Measurements from ENCODE around the gene KRT83.

The KRT83 gene

DNA sequence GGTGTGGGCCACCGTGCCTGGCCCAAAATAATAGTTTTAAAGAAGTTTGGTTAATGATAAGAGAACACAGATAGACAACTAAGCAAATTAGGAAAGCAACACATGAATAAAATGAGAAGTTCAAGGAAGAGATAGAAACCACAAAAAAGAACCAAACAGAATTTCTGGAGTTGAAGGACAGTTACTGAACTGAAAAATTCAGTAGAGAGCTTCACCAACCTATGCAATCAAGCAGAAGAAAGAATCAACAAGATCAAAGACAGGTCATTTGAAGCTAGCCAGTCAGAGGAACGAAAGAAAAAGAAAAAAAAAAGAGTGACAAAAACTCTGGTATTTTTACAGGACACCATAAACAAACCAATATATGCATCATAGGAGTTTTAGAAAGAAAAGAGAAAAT is 15.4 kb upstream of the KRT83 start:
- no peak overlapping the region for H3K9ac ChIP-seq (ENCODE audit: low read length)
- H4K20me1 ChIP-seq (ENCODE audit: insufficient read depth, low read length) = no peaks in the 10 kb centered on the region
- H3K36me3 ChIP-seq (replicated peaks; ENCODE audit: low read depth, low read length) = no peaks in the 10 kb centered on the region
- no peaks in the 10 kb centered on the region for H3K4me1 ChIP-seq (ENCODE audit: low read length)
- H3K27me3 ChIP-seq (ENCODE audit: low read depth, low read length) = peaks cover 33% of the 10 kb centered on the region
- no peak overlapping the region; the same call in 1 of the 2 replicates for H3K4me3 ChIP-seq (ENCODE audit: low read length)
- H3K27ac ChIP-seq (ENCODE audit: low read length) = no peak overlapping the region
- H3K4me2 ChIP-seq (ENCODE audit: low read length) = no peak overlapping the region
- no peak overlapping the region for H2AFZ ChIP-seq (ENCODE audit: low read depth, low read length)
- H3K9me3 ChIP-seq (ENCODE audit: insufficient read depth, low read length) = no peaks in the 10 kb centered on the region
- H3K79me2 ChIP-seq (ENCODE audit: low read length) = no peaks in the 10 kb centered on the region
- TF ChIP-seq EZH2phosphoT487 (IDR thresholded peaks at IDR 0.05; ENCODE audit: low read depth) = no peak
- TF ChIP-seq, protein P1, sequence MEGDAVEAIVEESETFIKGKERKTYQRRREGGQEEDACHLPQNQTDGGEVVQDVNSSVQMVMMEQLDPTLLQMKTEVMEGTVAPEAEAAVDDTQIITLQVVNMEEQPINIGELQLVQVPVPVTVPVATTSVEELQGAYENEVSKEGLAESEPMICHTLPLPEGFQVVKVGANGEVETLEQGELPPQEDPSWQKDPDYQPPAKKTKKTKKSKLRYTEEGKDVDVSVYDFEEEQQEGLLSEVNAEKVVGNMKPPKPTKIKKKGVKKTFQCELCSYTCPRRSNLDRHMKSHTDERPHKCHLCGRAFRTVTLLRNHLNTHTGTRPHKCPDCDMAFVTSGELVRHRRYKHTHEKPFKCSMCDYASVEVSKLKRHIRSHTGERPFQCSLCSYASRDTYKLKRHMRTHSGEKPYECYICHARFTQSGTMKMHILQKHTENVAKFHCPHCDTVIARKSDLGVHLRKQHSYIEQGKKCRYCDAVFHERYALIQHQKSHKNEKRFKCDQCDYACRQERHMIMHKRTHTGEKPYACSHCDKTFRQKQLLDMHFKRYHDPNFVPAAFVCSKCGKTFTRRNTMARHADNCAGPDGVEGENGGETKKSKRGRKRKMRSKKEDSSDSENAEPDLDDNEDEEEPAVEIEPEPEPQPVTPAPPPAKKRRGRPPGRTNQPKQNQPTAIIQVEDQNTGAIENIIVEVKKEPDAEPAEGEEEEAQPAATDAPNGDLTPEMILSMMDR (IDR thresholded peaks at IDR 0.05; ENCODE audit: low read depth, low read length) = no peak

- Histone ChIP-seq H3K9ac (ENCODE audit: low read length) (no peak overlapping the region), H3K4me3 (ENCODE audit: low read length) (no peak overlapping the region), H3K79me2 (ENCODE audit: low read length) (no peaks in the 10 kb centered on the region), H2AFZ (ENCODE audit: low read depth, low read length) (no peak overlapping the region), H3K27ac (ENCODE audit: low read length) (no peak overlapping the region), H3K36me3 (replicated peaks; ENCODE audit: low read depth, low read length) (no peaks in the 10 kb centered on the region), H3K4me2 (ENCODE audit: low read length) (no peak overlapping the region), H3K9me3 (ENCODE audit: insufficient read depth, low read length) (no peaks in the 10 kb centered on the region), H3K4me1 (ENCODE audit: low read length) (no peaks in the 10 kb centered on the region), H3K27me3 (ENCODE audit: low read depth, low read length) (peaks cover 32% of the 10 kb centered on the region; the same call in 1 of the 2 replicates), H4K20me1 (ENCODE audit: insufficient read depth, low read length) (no peaks in the 10 kb centered on the region)
- TF ChIP-seq, protein P1 (IDR thresholded peaks at IDR 0.05; ENCODE audit: low read depth, low read length) = no peak
- TF ChIP-seq EZH2phosphoT487 (IDR thresholded peaks at IDR 0.05; ENCODE audit: low read depth) = no peak
These were observed 14.5 kb upstream of the KRT83 start for GRCh38 chr12:52335598-52336262.

- Histone ChIP-seq H3K9me3 (ENCODE audit: insufficient read depth, low read length) (no peaks in the 10 kb centered on the region), H2AFZ (ENCODE audit: low read depth, low read length) (no peak overlapping the region), H3K4me2 (ENCODE audit: low read length) (no peak overlapping the region), H3K79me2 (ENCODE audit: low read length) (no peaks in the 10 kb centered on the region), H3K4me3 (ENCODE audit: low read length) (no peak overlapping the region), H4K20me1 (ENCODE audit: insufficient read depth, low read length) (no peaks in the 10 kb centered on the region), H3K36me3 (replicated peaks; ENCODE audit: low read depth, low read length) (no peaks in the 10 kb centered on the region), H3K27me3 (ENCODE audit: low read depth, low read length) (peaks cover 35% of the 10 kb centered on the region; the same call in 1 of the 2 replicates), H3K4me1 (ENCODE audit: low read length) (no peaks in the 10 kb centered on the region), H3K27ac (ENCODE audit: low read length) (no peak overlapping the region), H3K9ac (ENCODE audit: low read length) (no peak overlapping the region)
- TF ChIP-seq, protein P1 (IDR thresholded peaks at IDR 0.05; ENCODE audit: low read depth, low read length) = no peak
- no peak for TF ChIP-seq EZH2phosphoT487 (IDR thresholded peaks at IDR 0.05; ENCODE audit: low read depth)
These were observed 13.0 kb upstream of the KRT83 start for GRCh38 chr12:52334185-52334584.

DNA sequence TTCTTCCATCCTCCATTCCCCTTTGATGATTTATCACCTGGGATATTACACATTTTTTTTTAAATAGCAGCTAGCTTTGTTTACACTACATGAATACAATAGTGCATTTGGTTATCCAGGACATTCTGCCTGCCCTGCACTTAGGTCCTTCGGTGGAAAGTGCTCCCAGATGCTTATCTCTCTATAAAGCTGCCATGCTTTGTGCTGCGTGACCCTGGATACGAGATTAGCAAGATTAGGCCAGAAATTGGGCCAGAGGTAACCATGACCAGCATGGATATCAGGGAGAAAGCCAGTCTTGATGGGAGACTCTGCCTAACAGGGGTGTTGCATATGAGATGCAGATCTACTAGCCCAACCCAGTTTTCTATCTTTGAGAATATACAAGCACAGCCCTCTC is 12.1 kb upstream of the KRT83 start:
- Histone ChIP-seq H4K20me1 (ENCODE audit: insufficient read depth, low read length) (no peaks in the 10 kb centered on the region), H3K9me3 (ENCODE audit: insufficient read depth, low read length) (no peaks in the 10 kb centered on the region), H3K4me2 (ENCODE audit: low read length) (no peak overlapping the region), H3K79me2 (ENCODE audit: low read length) (no peaks in the 10 kb centered on the region), H3K27ac (ENCODE audit: low read length) (no peak overlapping the region), H3K27me3 (ENCODE audit: low read depth, low read length) (peaks cover 32% of the 10 kb centered on the region; the same call in 1 of the 2 replicates), H3K36me3 (replicated peaks; ENCODE audit: low read depth, low read length) (no peaks in the 10 kb centered on the region), H3K4me1 (ENCODE audit: low read length) (peaks cover under 1% of the 10 kb centered on the region; the same call in 1 of the 2 replicates), H3K9ac (ENCODE audit: low read length) (no peak overlapping the region), H2AFZ (ENCODE audit: low read depth, low read length) (no peak overlapping the region), H3K4me3 (ENCODE audit: low read length) (no peak overlapping the region)
- TF ChIP-seq, protein P1 (IDR thresholded peaks at IDR 0.05; ENCODE audit: low read depth, low read length) = no peak
- TF ChIP-seq EZH2phosphoT487 (IDR thresholded peaks at IDR 0.05; ENCODE audit: low read depth) = no peak
